A549 (cell line): ENCODE data around the gene GRID1.

Experiments
- BCL3 ChIP-seq: fragments of >200 bp; sonication (Bioruptor Twin); formaldehyde crosslinking; IDR thresholded peaks from 3 replicates; pipeline ENCODE4 v1.6.1; 2016
- CEBPB ChIP-seq, 2 experiments: fragments of >200 bp in 1 of 2; sonication (Bioruptor Twin) in 1 of 2; formaldehyde crosslinking in 1 of 2; IDR thresholded peaks; 2 replicates each; pipeline ENCODE4 v1.6.1; 2012 to 2016
- CTCF ChIP-seq: fragments of >200 bp; sonication (Bioruptor Twin); formaldehyde crosslinking; IDR thresholded peaks from 3 replicates; pipeline ENCODE4 v1.5.1; 2016
- EP300 ChIP-seq, 2 experiments: fragments of >200 bp; sonication (Bioruptor Twin); formaldehyde crosslinking; IDR thresholded peaks; 2 replicates in 1 of 2; 3 replicates in 1 of 2; pipeline ENCODE4 v1.6.1; 2016 to 2017
- HDAC2 ChIP-seq: fragments of 200-600 bp; sonication (generic); IDR thresholded peaks from 2 replicates; pipeline ENCODE4 v1.6.1; 2016
- HES2 ChIP-seq: fragments of >200 bp; sonication (Bioruptor Twin); formaldehyde crosslinking; IDR thresholded peaks from 2 replicates; pipeline ENCODE4 v1.6.1; 2016
- HEYL ChIP-seq: fragments of 250-450 bp; sonication (Bioruptor Pico); IDR thresholded peaks from 2 replicates; pipeline ENCODE4 v1.8.0; 2021; ENCODE audit warnings: mild to moderate bottlenecking, moderate library complexity
- NR3C1 ChIP-seq: fragments of >200 bp; sonication (Bioruptor Twin); formaldehyde crosslinking; IDR thresholded peaks from 3 replicates; pipeline ENCODE4 v1.6.1; 2017
- PBX3 ChIP-seq: IDR thresholded peaks from 2 replicates; pipeline ENCODE4 v1.6.1; 2012
- POLR2A ChIP-seq: IDR thresholded peaks from 2 replicates; pipeline ENCODE4 v1.6.1; 2012; ENCODE audit warnings: mild to moderate bottlenecking, low read length
- RAD21 ChIP-seq, 2 experiments: fragments of >200 bp in 1 of 2; sonication (Bioruptor Twin) in 1 of 2; formaldehyde crosslinking in 1 of 2; IDR thresholded peaks in 1 of 2; conservative IDR thresholded peaks in 1 of 2; 2 replicates in 1 of 2; 3 replicates in 1 of 2; pipeline ENCODE4 v1.6.1; 2012 to 2018; ENCODE audit warnings: inconsistent platforms in 1 of 2
- RARB ChIP-seq: fragments of 250-450 bp; sonication (Bioruptor Pico); IDR thresholded peaks from 2 replicates; pipeline ENCODE4 v1.8.0; 2021; ENCODE audit warnings: mild to moderate bottlenecking, moderate library complexity
- RFX5 ChIP-seq: fragments of 450-650 bp; IDR thresholded peaks from 2 replicates; pipeline ENCODE4 v1.7.1; 2014; ENCODE audit warnings: antibody characterized with exemption, mild to moderate bottlenecking, moderate library complexity

GRCh38 chr10:86023931-86024280 lies 342.7 kb downstream of the GRID1 start:
- TF ChIP-seq CTCF (no peak), POLR2A (no peak), BCL3 (no peak), EP300 (IDR thresholded peaks at IDR 0.05) (no peak), HES2 (no peak), PBX3 (no peak), RFX5 (no peak), RAD21 (conservative IDR thresholded peaks at IDR 0.05 in 1 of 2, IDR thresholded peaks at IDR 0.05 in 1 of 2) (no peak), CEBPB (IDR thresholded peaks at IDR 0.05) (no peak), HDAC2 (no peak), HEYL (no peak), RARB (CRISPR knock-in tag) (no peak), NR3C1 (no peak)
